Measurements from ENCODE around the gene TSFM. TPM values are rescaled to one million over a fixed set of nuclear protein-coding genes. Genes with fewer than 3 reads are reported as not detected.

TSFM gene
- total and polyA plus RNA-seq, 2 of the 13 experiments (the other 11 are each of a cell fraction or from before 2014, with no cell fraction given) = 29.8 to 68.3 TPM

DNA sequence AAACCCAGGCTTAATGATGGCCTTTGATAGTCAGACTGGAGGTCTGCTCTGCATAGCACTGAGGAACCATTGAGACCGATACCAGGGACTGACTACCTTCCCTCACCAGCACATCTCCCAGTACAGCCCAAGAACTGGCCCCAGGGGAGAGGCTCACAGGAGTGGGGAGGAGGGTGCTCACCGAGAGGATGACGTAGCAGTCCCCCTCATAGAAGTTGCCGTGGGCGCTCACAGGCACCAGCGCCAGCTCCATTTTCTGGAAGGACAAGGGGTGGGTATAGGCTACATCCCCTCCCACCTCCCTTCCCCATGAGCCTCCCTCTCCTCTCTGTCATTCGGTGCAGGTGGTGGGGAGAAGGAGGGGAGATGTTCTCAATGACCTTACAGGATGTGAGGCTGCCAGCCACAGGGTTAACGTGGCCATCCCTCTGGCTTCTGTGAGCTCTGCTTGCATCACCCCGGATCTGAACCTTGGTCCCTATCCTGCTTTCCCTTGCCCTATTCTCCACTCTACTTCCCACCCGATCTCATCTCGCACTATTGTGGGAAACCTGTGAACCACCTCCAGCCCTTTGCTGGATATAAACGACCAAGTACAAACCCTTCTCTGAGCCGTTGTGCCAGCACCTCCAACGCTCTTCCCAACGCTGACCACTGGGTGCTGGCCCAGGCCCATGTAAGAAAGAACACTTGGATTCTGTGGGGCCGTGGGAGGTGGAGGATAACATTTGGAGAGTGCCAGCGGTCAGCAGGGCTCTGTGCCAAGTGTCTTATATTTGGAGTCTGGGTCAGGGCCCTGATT lies 31.6 kb downstream of the TSFM start (continued):
- TF ChIP-seq, protein P1, sequence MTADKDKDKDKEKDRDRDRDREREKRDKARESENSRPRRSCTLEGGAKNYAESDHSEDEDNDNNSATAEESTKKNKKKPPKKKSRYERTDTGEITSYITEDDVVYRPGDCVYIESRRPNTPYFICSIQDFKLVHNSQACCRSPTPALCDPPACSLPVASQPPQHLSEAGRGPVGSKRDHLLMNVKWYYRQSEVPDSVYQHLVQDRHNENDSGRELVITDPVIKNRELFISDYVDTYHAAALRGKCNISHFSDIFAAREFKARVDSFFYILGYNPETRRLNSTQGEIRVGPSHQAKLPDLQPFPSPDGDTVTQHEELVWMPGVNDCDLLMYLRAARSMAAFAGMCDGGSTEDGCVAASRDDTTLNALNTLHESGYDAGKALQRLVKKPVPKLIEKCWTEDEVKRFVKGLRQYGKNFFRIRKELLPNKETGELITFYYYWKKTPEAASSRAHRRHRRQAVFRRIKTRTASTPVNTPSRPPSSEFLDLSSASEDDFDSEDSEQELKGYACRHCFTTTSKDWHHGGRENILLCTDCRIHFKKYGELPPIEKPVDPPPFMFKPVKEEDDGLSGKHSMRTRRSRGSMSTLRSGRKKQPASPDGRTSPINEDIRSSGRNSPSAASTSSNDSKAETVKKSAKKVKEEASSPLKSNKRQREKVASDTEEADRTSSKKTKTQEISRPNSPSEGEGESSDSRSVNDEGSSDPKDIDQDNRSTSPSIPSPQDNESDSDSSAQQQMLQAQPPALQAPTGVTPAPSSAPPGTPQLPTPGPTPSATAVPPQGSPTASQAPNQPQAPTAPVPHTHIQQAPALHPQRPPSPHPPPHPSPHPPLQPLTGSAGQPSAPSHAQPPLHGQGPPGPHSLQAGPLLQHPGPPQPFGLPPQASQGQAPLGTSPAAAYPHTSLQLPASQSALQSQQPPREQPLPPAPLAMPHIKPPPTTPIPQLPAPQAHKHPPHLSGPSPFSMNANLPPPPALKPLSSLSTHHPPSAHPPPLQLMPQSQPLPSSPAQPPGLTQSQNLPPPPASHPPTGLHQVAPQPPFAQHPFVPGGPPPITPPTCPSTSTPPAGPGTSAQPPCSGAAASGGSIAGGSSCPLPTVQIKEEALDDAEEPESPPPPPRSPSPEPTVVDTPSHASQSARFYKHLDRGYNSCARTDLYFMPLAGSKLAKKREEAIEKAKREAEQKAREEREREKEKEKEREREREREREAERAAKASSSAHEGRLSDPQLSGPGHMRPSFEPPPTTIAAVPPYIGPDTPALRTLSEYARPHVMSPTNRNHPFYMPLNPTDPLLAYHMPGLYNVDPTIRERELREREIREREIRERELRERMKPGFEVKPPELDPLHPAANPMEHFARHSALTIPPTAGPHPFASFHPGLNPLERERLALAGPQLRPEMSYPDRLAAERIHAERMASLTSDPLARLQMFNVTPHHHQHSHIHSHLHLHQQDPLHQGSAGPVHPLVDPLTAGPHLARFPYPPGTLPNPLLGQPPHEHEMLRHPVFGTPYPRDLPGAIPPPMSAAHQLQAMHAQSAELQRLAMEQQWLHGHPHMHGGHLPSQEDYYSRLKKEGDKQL (CRISPR knock-in tag; IDR thresholded peaks at IDR 0.05; ENCODE audit: low read depth) = no peak
- TF ChIP-seq ZFAT (CRISPR knock-in tag; conservative IDR thresholded peaks at IDR 0.05) (no peak), KLF13 (CRISPR knock-in tag; IDR thresholded peaks at IDR 0.05) (no peak), HOXD1 (CRISPR knock-in tag; IDR thresholded peaks at IDR 0.05) (no peak), SRF (IDR thresholded peaks at IDR 0.05; ENCODE audit: low read depth, low read length) (no peak), ARNTL (CRISPR knock-in tag; IDR thresholded peaks at IDR 0.05) (no peak), IRF2 (CRISPR knock-in tag; IDR thresholded peaks at IDR 0.05) (no peak), ZNF552 (CRISPR knock-in tag; IDR thresholded peaks at IDR 0.05; ENCODE audit: borderline replicate concordance) (no peak), ZNF441 (CRISPR knock-in tag; IDR thresholded peaks at IDR 0.05; ENCODE audit: borderline replicate concordance) (0 out of 2 replicates have a peak, but pooled peaks have one; percentile 54), CEBPB (IDR thresholded peaks at IDR 0.05; ENCODE audit: borderline replicate concordance, low read depth, low read length) (peak; percentile 87), RARG (CRISPR knock-in tag; IDR thresholded peaks at IDR 0.05; ENCODE audit: low read depth) (no peak), SKI (IDR thresholded peaks at IDR 0.05; ENCODE audit: partially characterized antibody) (no peak), ETV6 (CRISPR knock-in tag; conservative IDR thresholded peaks at IDR 0.05) (no peak)
- TF ChIP-seq, protein P2, sequence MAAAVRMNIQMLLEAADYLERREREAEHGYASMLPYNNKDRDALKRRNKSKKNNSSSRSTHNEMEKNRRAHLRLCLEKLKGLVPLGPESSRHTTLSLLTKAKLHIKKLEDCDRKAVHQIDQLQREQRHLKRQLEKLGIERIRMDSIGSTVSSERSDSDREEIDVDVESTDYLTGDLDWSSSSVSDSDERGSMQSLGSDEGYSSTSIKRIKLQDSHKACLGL (CRISPR knock-in tag; IDR thresholded peaks at IDR 0.05) = no peak
- TF ChIP-seq, protein P3, sequence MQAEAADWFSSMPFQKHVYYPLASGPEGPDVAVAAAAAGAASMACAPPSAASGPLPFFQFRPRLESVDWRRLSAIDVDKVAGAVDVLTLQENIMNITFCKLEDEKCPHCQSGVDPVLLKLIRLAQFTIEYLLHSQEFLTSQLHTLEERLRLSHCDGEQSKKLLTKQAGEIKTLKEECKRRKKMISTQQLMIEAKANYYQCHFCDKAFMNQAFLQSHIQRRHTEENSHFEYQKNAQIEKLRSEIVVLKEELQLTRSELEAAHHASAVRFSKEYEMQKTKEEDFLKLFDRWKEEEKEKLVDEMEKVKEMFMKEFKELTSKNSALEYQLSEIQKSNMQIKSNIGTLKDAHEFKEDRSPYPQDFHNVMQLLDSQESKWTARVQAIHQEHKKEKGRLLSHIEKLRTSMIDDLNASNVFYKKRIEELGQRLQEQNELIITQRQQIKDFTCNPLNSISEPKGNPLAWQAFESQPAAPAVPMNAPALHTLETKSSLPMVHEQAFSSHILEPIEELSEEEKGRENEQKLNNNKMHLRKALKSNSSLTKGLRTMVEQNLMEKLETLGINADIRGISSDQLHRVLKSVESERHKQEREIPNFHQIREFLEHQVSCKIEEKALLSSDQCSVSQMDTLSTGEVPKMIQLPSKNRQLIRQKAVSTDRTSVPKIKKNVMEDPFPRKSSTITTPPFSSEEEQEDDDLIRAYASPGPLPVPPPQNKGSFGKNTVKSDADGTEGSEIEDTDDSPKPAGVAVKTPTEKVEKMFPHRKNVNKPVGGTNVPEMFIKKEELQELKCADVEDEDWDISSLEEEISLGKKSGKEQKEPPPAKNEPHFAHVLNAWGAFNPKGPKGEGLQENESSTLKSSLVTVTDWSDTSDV (CRISPR knock-in tag; IDR thresholded peaks at IDR 0.05) = no peak
- TF ChIP-seq, protein P4, sequence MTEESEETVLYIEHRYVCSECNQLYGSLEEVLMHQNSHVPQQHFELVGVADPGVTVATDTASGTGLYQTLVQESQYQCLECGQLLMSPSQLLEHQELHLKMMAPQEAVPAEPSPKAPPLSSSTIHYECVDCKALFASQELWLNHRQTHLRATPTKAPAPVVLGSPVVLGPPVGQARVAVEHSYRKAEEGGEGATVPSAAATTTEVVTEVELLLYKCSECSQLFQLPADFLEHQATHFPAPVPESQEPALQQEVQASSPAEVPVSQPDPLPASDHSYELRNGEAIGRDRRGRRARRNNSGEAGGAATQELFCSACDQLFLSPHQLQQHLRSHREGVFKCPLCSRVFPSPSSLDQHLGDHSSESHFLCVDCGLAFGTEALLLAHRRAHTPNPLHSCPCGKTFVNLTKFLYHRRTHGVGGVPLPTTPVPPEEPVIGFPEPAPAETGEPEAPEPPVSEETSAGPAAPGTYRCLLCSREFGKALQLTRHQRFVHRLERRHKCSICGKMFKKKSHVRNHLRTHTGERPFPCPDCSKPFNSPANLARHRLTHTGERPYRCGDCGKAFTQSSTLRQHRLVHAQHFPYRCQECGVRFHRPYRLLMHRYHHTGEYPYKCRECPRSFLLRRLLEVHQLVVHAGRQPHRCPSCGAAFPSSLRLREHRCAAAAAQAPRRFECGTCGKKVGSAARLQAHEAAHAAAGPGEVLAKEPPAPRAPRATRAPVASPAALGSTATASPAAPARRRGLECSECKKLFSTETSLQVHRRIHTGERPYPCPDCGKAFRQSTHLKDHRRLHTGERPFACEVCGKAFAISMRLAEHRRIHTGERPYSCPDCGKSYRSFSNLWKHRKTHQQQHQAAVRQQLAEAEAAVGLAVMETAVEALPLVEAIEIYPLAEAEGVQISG (CRISPR knock-in tag; IDR thresholded peaks at IDR 0.05) = no peak; the same call in none of the 2 replicates
